Measurements from ENCODE around the gene RBM46. TPM values are rescaled to one million over a fixed set of nuclear protein-coding genes. Genes with fewer than 3 reads are reported as not detected.

Gene RBM46
- total and polyA plus RNA-seq, 8 donors: 0.04 to 0.06 (median 0.05) TPM; not detected in 5

- no peak for FAIRE-seq
- intact Hi-C loops (cut with DNase I): no loop called here
Measured at GRCh38 chr4:154838694-154839093, 57.6 kb downstream of the RBM46 start.

GRCh38 chr4:154854362-154854761 is 73.3 kb downstream of the RBM46 start:
- no peak for TF ChIP-seq CTCF (IDR thresholded peaks at IDR 0.05)
- no peak overlapping the region for H3K4me3 ChIP-seq
- H3K27me3 ChIP-seq: no peaks in the 10 kb centered on the region
- H3K27ac ChIP-seq: no peak overlapping the region
- DNase-seq (no peak), FAIRE-seq (no peak), ATAC-seq (no peak)
- H3K4me1 ChIP-seq: no peaks in the 10 kb centered on the region
- no peaks in the 10 kb centered on the region for H3K9me3 ChIP-seq
- WGBS, 2 donors: 40 to 51% methylated on average over 2 of the region's 2 CpGs
- no peaks in the 10 kb centered on the region for H3K36me3 ChIP-seq
- intact Hi-C loops (cut with DNase I): no loop called here

More at GRCh38 chr4:154838694-154839093, 57.6 kb downstream of the RBM46 start:
- TF ChIP-seq CTCF (IDR thresholded peaks at IDR 0.05): no peak
- DNase-seq: no peak
- H3K4me3 ChIP-seq: no peak overlapping the region
- H3K9me3 ChIP-seq: no peaks in the 10 kb centered on the region
- H3K4me1 ChIP-seq: no peaks in the 10 kb centered on the region
- H3K27me3 ChIP-seq: no peaks in the 10 kb centered on the region
- no peak overlapping the region for H3K27ac ChIP-seq
- H3K36me3 ChIP-seq: no peaks in the 10 kb centered on the region
- WGBS, 2 donors: 60 to 67% methylated on average over 8 of the region's 8 CpGs
- ATAC-seq: no peak

GRCh38 chr4:154858166-154858565 is 77.1 kb downstream of the RBM46 start:
- no peak for TF ChIP-seq CTCF (IDR thresholded peaks at IDR 0.05)
- H3K4me1 ChIP-seq: no peaks in the 10 kb centered on the region
- DNase-seq: no peak
- no peak overlapping the region for H3K4me3 ChIP-seq
- FAIRE-seq: no peak
- intact Hi-C loops (cut with DNase I): no loop called here
- H3K36me3 ChIP-seq: no peaks in the 10 kb centered on the region
- no peaks in the 10 kb centered on the region for H3K9me3 ChIP-seq
- no peak overlapping the region for H3K27ac ChIP-seq
- H3K27me3 ChIP-seq: no peaks in the 10 kb centered on the region
- no peak for ATAC-seq
- 68 to 86% methylated on average over 1 of the region's 1 CpG for WGBS, 2 donors

- Histone ChIP-seq H3K4me3 (no peak overlapping the region), H3K4me1 (no peaks in the 10 kb centered on the region), H3K27me3 (no peaks in the 10 kb centered on the region), H3K9me3 (no peaks in the 10 kb centered on the region), H3K27ac (no peak overlapping the region), H3K36me3 (no peaks in the 10 kb centered on the region)
- intact Hi-C loops (cut with DNase I): no loop called here
- ATAC-seq (no peak), DNase-seq (no peak), FAIRE-seq (no peak)
- no peak for TF ChIP-seq CTCF (IDR thresholded peaks at IDR 0.05)
- 51 to 64% methylated on average over 7 of the region's 7 CpGs for WGBS, 2 donors
Measured at GRCh38 chr4:154868414-154869194, 87.5 kb downstream of the RBM46 start.

- no peak for FAIRE-seq
- WGBS, 2 donors: 56% methylated on average over 3 of the region's 3 CpGs
- intact Hi-C loops (cut with DNase I): no loop called here
- TF ChIP-seq CTCF (IDR thresholded peaks at IDR 0.05): no peak
- Histone ChIP-seq H3K27me3 (no peaks in the 10 kb centered on the region), H3K9me3 (no peaks in the 10 kb centered on the region), H3K4me3 (no peak overlapping the region), H3K27ac (no peak overlapping the region), H3K36me3 (no peaks in the 10 kb centered on the region), H3K4me1 (no peaks in the 10 kb centered on the region)
- no peak for DNase-seq
- ATAC-seq: no peak
Measured at GRCh38 chr4:154869301-154869700, 88.2 kb downstream of the RBM46 start.

All from pancreas (tissue), 10 donors.